Activated CD4-positive, alpha-beta T cell treated with anti-CD3 and anti-CD28 coated beads, Interleukin-2, amount 50 U/mL, for 16 hours (primary cell): ENCODE data around the gene EPS8L2.
"Not testable (repeated sequence)": the region's sequence is repeated elsewhere in the genome, so short reads cannot be mapped to it uniquely, and the experiment has no call there.

Source experiments
- DNase-seq: peaks from one replicate; pipeline ENCODE4 v3.0.0-alpha.2; 2020

EPS8L2 gene

DNA sequence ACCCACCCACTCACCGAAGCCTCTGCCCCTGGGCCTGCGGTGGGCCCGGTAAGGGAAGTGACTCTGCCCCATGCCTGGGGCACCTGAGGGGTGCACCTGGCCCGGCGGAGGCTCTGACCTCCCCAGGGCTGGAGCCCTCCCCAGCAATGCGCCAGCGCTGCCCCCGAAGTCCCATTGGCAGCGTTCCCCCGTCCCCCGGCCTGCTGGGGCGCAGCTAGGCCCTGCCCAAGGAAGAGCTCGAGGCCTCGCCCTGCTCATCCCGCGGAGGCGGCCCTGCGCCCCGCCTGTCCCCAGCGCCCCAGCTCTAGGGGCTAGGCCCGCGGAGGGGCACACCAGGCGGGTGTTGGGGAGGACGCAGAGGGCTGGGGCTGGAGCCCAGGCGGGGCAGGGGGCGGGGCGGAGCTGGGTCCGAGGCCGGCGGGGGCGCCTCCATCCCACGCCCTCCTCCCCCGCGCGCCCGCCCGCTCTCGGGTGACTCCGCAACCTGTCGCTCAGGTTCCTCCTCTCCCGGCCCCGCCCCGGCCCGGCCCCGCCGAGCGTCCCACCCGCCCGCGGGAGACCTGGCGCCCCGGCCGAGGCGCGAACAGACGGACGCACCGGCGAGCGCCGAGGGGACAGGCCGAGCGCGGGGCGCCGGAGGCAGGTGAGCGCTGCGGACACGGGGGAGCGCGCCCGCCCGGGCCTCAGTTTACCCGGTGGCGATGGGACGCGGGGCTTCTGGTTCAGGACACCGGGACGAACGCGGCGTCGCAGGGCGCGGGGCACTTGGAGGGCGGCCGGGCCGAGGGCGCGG lies at the start of gene EPS8L2:
TSS of gene EPS8L2 (plus strand) at position 586 of the 793 bp plus-strand sequence. CDS start 3,177 bp downstream, outside the sequence.
- no peak for DNase-seq

DNA sequence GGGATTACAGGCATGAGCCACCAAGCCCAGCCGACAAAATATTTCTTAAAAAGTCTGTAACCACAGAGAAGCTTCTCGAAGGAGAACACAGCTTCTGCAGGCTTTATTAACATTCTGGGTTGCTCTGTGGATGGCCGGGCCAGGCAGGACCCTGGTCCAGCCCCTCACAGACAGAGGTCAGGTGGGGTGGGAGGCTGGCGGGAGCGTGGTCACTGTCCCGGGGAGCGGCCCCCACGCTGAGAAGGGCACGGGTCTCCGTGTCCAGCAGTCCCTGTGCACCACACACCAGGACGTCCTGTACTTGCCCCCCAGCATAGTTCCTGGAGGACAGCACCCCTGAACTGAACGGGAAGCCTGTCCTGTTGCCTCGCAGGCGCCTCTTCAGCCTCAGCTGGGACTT lies 49.6 kb upstream of the EPS8L2 start:
- DNase-seq: no peak

DNA sequence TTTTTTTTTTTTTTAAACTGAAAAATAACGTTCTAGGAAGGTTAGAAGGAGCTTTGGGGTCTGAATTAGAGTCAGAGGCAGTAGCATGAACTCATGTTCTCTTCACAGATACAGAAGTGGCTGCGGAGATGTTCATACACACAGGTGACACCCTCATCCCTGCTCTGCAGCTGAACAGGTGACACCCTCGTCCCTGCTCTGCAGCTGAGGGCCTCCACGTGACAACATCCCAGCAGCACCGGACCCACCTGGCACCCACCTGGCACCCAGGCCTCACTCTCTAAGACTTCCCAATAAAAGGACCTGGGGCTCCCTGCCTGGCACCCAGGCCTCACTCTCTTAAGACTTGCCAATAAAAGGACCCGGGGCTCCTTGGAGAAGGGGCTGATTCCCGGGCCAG lies 49.2 kb upstream of the EPS8L2 start:
- DNase-seq: no peak

DNA sequence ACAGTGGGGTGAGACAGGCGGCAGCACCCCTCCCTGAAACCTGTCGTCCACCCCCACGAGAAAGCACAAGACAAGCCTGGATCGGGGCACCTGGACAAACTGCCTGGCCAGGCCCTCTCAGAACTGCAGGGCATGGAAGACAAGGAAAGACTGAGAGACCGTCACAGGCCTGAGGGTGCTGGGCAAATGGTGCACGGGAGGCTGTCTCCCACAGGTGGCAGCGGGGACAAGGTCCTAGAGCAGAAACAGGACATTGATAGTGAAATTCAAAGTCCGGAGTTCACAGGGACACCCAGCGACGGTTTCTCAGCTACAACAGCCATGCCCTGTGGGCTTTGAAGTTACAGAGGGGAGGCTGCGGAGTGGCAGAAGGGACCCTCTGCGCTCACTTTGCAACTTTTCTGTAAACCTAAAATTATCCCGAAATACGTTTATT lies 48.3 kb upstream of the EPS8L2 start:
- no peak for DNase-seq

DNA sequence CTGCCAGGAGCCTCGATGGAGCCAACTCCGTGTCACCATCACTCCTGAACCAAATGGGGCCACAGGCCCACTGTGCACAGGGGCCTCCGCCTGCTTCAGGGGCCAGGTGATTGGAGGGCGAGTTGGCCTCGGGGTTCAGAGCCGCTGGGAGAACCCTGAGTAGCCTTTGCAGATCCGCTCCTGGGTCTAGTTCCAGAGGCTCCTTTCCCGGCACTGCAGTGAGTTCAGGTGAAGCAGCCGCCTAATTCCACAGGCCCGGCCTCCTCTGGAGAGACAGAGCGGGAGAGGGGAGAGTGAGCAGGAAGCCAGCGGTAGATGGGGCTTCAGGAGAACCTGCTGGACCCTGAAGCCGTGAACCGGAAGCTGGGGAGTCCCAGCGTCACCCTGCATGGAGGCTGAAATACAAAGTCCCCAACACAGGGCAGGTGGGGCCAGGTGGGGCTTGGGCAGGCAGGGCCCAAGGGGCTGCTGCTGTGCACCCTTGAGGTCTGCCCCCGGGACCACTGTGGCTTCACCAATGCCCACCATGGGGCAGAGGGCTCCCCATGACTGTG lies 46.4 kb upstream of the EPS8L2 start:
- DNase-seq: no peak

DNA sequence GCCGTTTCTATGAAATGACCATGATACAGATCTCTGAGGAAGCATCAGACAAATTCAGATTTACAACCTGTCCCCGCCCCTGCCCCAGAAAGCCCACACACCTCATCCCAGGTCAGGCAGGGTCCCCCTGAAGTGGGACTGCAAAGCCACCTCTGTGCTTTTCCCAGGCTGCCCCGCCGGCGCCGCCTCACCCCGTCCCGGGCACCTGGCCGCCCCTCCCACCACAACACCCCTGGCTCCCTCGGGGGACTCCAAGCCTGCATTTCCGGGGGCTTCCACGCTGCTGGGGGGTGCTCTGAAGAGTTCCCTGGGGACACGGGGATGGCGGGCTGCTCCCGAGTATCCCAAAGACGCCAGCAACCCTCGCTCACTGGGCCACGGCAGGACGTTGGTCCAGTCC lies 45.8 kb upstream of the EPS8L2 start:
- no peak for DNase-seq

DNA sequence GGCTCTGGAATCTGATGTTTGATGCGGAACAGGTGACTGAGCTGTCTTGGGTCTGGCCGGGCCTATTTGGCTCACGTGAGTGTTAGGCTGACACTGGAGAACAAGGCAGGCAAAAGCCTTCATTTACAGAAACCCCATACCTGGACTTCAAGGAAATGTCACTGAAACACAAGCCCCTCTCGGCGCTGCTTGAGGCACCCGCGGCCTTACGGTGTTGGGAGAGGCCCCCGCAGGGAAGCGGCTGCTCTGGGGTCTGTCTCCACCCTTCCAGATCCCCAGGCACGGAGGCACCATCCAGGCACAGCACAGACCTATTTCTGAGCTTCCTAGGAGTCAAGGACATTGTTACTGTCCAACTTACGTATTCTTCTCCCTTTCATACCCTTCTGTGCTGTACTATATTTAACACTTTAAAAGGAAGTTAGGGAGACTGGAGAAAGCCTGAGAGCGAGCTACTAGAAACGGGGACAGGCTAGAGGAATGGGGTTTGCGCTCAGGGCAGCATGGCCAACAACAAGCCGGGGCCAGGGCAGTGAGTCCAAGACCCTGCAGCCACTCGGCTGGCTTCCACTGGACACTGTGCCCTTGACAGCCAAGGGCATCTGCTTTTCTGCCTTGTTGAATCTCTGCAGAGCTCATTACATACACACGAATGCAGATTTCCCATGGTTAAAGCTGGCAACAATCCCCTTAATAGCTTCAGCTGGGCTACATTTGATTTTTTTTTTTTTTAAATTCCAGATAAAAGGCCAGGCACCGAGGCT lies 45.2 kb upstream of the EPS8L2 start:
- no peak for DNase-seq

DNA sequence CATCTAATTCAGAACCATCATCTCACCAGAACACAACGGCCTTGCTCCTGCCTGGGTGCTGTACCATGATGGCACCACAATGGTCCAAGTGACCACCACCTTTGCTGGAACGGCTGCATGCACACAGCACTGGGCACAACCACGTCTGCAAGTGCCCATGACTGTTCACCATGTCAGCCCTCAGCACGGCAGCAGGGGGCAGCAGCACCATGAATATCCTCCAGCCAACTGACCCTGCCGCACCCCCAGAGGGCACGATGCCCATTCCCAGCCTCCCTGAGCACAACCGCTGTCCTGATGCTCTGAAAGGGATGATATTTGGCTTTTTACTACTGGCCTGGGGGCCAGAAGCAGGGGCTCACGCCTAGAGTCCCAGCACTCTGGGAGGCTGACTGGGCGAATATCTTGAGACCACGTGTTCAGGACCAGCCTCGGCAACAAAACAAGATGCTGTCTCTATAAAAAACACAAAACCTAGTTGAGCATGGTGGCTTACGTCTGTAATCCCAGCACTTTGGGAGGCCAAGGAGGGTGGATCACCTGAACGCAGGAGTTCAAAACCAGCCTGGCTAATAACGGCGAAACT lies 43.2 kb upstream of the EPS8L2 start:
- peak; percentile 23 for DNase-seq

DNA sequence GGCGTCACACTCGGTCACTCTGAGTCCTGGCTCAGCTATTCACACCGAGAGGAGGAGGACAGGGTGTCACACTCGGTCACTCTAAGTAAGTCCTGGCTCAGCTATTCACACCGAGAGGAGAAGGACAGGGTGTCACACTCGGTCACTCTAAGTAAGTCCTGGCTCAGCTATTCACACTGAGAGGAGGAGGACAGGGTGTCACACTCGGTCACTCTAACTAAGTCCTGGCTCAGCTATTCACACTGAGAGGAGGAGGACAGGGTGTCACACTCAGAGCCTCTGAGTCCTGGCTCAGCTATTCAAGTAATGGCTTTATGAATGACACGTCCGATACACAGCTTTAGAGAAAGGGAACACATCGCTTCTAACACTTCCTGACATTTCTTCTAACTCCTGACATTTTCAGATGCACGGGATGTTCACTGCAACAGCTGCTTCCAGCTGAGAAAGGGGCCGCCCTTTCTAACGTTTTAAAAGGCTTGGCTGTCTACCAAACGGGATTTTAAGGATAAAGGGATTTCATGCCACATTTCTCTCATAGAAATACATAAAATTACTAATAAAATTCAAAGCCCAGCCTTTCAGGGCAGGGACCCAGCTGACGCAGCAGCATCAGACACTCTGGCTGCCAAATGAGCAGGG lies 40.8 kb upstream of the EPS8L2 start:
- DNase-seq: no peak

DNA sequence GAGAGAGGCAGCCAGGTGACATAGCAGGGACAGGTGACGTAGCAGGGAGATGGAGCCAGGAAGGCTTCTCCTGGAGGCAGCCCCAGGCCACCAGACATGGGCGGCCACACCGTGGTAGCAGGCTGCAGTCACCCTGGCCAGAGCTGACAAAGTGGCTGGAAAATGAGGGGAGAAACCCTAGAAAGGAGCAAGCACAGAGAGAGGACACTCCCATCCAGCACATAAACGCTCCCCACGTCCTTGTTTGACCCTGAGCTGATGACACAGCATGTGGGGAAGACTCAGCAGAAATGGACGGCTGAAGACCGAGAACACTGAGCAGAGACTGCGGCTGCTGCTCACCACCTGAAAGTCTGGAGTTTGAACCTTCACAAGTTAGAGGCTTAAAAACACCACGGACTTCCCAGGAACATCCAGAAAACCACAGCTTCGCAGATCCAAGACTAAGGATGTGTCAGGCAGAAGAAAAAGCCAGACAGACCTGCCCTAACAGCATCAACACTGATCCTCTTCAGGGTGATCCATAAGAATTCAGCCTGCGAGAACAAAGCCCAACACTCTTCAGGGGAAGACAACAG lies 40.2 kb upstream of the EPS8L2 start:
- no peak for DNase-seq

DNA sequence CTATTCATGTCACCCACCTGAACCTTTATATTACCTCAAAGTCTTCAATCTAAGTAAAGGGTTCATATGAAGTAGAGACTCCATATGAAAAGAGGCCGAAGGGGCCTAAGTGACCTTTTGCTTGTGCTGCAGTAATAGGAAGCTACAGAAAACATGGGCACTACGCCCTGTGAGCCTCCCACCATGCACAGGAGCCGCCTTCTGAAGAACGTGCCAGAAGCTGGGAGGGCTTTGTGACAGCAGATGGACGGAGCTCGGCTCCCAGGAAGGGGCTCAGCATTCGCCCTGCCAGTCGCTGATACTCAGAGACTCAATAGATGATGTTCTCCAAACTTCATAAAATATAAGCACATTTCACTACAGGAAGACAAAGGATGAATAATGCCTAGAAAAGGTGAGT lies 32.2 kb upstream of the EPS8L2 start:
- no peak for DNase-seq

DNA sequence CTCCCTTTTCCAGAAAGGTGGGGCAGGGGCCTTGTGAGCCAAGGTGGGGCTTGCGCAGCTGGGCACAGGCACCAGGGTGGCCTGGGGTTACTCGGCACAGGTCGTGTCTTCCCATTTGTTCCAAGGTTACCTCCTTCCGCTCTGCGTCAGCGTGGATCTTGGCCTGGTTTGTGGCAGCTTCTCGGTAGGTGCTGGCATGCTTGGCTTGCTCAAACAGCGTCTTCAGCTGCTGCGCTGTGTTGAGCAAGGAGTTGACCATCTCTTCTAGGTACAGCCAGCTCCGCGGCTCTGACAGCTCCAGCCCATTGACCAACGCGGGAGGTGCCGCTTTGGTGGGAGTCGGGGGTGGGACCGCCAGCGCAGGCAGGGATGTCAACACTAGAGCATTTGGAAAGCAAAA lies 31.6 kb upstream of the EPS8L2 start:
- DNase-seq: no peak

DNA sequence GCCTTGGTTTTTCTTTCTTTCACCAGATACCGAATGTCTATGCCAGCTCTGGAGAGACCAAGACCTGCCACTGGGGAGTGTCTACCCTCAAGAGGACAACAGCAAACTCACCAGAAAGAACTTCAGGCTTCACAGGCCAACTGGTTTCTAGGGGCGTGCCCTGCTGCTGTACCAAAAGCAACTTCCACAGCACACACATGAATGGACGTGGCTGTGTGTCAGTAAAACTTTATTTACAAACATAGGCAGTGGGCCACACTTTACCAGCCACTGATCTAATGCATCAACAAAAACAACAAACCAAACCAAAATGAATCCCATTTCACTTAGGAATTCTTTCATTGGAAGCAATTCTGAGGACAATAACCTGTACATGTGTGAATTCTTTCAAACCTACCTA lies 27.7 kb upstream of the EPS8L2 start:
- DNase-seq: no peak

DNA sequence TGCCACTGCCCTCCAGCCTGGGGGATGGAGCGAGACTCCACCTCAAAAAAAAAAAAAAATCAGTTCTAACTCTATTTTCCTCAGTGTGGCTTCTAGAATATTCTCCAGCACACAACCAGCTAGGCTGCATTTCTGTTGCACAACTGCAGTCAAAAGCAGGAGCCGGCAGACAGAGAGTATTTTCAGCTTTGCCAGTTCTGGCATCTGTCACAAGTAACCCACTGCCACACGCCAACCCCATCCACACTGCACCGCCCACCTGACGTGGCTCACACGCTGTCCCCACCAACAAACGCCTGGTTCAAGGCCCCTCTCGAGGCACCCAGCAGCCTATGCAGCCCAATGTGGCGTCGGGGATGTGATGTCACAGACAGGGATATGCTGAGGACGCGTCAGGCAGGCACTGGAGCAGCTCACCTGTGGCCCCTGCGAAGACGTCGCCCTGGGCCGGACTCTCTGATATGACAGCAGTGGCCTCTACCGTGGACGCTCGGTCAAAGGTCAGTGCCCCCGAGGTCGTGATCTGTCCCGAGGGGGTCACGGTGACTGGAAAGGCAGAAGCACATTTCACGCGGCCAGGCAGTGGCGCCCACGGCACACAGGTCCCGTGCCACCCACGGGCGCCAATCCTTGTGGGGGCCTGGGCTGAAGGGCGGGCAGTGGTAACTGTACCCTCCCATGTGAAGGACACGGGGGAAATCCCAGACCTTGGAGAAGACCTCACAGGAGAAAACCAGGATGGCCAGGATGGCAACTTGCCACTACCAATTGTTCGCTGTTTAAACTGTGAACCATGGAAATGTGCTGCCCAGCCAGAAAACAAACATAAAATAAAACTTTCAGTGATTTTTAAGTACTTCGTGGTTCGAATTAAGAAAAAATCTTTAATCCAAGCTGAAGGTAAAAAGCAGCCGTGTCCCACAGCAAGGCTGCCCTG lies 26.5 kb upstream of the EPS8L2 start:
- DNase-seq: no peak

DNA sequence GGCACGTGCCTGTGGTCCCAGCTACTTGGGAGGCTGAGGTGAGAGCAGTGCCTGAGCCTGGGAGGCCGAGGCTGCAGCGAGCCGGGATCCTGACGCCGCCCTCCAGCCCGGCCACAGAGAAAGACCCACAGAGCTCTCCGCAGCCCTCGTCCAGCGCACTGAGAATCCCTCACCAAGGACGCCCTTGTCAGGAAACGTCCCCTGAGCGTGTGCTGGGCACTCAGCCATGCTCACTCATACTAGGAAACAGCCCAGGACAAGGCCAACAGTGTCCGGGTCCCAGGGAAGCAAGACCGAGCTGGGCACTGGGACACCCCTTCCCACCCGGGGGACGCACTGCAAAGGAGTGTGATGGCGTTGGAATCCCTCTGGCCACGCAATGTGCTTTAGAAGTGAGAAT lies 25.6 kb upstream of the EPS8L2 start:
- DNase-seq: no peak

DNA sequence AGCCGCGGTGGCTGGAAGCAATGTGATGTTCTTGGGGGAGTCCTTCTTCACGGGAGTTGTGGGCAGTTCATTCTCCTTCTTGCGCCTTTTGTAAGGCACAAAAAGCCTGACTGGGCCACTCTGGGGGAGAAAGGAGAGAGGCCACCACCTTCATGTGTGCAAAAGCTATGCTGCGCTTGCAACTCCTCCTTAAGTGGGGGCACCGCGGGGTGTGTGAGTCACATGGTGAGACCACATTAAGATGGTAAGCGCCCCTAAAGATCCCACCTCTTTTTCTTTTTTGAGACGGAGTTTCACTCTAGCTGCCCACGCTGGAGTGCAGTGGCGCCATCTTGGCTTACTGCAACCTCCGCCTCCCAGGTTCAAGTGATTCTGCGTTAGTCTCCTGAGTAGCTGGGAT lies 25.1 kb upstream of the EPS8L2 start:
- DNase-seq: no peak

DNA sequence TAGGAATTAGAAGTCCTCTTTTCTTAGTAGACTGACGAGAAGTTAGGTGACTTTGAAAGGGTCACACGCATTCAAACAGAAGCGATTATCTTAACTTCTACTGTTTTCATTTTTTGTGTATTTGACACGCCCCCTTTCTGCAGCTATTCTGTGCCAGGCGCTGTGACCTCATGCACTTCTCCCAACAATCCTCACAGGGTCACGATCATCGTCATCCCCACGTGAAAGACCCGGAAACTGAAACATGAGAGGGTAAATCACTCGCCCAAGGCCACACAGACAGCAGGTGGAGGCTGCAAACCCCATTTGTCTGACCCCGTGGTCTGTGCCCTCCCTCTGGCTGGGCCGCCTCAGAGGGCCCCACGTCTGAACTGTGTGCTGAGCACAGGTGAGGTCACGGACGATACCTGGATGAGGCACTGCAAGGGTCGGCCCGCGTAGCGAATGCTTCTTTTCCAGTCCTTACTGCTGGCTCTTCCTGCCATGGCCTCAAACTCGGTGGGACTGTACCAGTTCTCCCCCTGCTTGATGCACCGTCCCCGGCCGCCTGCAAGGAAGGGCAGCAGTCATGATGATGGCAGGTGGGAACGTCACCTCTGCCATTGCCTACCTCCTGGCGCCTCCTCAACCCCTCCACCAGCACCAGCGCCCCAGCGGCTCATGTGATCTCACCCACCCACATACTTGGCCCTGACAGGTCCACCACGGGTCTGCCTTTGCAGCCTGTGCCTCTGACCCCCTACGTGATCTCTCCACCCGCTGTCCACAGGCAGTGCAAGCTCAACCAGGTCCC lies 19.4 kb upstream of the EPS8L2 start:
- DNase-seq: no peak

DNA sequence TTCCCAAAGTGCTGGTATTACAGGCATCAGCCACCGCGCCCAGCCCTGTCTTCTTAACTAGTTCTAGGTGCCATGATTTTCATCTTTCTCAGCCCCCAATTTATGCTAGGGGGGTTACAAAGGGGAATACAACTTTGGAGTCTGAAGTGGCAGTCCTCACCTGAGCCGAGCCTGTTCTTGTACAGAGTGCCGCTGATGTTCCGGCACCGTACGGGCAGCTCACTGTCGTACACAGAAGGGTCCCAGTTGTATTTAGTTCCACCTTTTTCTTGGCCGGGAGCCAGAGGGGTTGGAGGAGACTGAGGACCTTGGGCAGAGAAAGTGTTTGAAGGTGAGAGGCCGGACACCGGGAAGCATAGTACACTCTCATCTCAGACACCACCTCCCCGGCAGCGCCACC lies 18.3 kb upstream of the EPS8L2 start:
- DNase-seq: no peak

DNA sequence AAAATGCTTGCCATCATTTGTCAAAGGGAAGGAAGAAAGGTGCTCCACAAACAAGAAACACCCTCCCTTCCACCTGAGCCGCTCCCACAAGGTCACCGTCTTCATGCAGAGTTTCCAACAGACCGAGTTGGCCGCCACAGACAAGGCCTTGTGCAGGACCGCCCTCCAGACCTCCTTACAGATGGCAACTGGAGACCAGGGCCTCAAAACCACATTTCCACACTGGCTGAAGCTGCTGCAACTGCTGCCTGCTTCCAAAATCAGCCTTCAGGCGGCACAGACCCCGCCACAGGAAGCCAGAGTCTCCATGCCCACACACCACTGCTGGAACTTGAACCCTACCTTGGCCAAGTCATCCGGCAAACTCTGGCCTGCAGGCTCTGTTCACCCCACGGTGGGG lies 17.4 kb upstream of the EPS8L2 start:
- DNase-seq: no peak

DNA sequence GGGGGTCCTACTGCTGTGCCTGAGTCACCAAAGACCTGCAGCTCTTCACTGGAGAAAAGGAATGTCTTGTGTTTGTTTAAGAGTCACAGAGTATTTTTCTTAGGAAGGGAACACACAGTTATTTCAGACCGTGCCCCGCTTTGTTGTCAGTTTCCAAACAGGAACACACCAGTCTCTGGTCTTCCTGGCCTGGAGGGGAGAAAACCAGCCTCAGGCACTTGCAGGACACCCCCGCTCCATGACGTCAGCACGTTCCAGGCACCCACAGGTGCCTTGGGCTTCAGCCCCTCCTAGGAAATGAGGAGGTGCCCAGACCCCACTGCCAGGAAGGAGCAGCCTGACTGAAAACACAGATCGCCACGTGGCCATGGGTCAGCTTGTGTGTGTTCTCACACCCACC lies 16.4 kb upstream of the EPS8L2 start:
- DNase-seq: no peak

DNA sequence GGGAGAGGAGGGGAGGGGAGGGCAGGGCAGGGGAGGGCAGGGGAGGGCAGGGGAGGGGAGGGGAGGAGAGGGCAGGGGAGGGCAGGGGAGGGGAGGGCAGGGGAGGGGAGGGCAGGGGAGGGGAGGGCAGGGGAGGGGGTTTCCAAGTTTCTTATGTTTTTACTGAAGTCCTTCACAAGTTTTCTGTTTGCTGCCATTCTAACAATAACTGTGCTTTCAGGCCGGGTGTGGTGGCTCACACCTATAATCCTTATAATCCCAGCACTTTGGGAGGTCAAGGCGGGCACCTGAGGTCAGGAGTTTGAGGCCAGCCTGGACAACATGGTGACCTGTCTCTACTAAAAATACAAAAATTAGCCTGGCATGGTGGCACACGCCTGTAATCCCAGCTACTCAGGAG lies 15.8 kb upstream of the EPS8L2 start:
- DNase-seq: not testable (repeated sequence)
